ENCODE measurements around the gene LRRC9. TPM values are rescaled to one million over a fixed set of nuclear protein-coding genes. Genes with fewer than 3 reads are reported as not detected.

LRRC9 gene
- total RNA-seq, 1 experiment from 2014 or later: 0.77 TPM

DNA sequence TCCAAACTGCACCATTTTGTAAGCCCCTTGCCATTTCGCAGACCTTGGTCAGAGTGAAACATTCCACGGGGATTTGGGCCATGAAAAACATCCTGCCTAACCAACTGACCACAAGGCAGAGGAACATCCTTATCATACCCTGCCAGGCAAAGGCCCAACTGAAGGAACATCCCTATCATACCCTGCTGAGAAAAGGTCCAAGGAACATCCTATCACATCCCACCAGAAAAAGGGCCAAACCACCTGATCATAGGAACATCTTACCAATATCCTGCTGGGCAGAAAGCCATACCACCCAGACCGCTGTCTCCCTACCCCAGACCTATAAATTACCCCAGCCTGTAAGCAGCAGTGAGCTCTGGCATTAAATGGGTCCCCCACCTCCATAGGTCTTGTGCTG is 19.4 kb upstream of the LRRC9 start:
- H3K14ac ChIP-seq (ENCODE audit: insufficient read depth, low read length): no peak overlapping the region
- H3K56ac ChIP-seq (ENCODE audit: insufficient read length, low read depth, low read length): no peak overlapping the region
- H2BK12ac ChIP-seq (ENCODE audit: insufficient read length, low read depth, low read length): no peak overlapping the region
- H3K79me1 ChIP-seq (ENCODE audit: insufficient read depth, low read depth, low read length, poor library complexity, severe bottlenecking): no peaks in the 10 kb centered on the region
- no peak overlapping the region for H2BK15ac ChIP-seq (ENCODE audit: low read depth, low read length)
- no CpG with 5 or more reads among the region's 3 CpGs for WGBS (ENCODE audit: extremely low coverage, insufficient read length, low lambda C conversion rate)
- H2BK5ac ChIP-seq (ENCODE audit: insufficient read length, low read length): no peak overlapping the region
- no peaks in the 10 kb centered on the region for H3K79me2 ChIP-seq (ENCODE audit: insufficient read depth, low read length)
- no peak overlapping the region for H3K9ac ChIP-seq (ENCODE audit: extremely low read depth, insufficient read length, low read length)
- H3K27me3 ChIP-seq (ENCODE audit: insufficient read depth, low read length): no peaks in the 10 kb centered on the region
- H3K23me2 ChIP-seq (ENCODE audit: insufficient read length, low read depth, low read length, poor library complexity, severe bottlenecking): no peaks in the 10 kb centered on the region
- H4K20me1 ChIP-seq (ENCODE audit: control insufficient read depth, insufficient read depth, insufficient read length): no peaks in the 10 kb centered on the region
- Mint-ChIP-seq H3K27me3 (ENCODE audit: low read depth) (no peaks in the 10 kb centered on the region; the same call in none of the 2 replicates), H3K9me3 (no peaks in the 10 kb centered on the region), H3K4me1 (peaks cover 6% of the 10 kb centered on the region in 2 experiments; a peak in 2 of 4 replicates), H3K36me3 (ENCODE audit: insufficient read depth in 1 of 3, low read depth in 3 of 3) (no peaks in the 10 kb centered on the region), H3K27ac (no peak overlapping the region), H3K4me3 (no peak overlapping the region)
- no peaks in the 10 kb centered on the region for H3K9me3 ChIP-seq (ENCODE audit: control insufficient read depth, low read depth, low read length)
- no peak overlapping the region for H2BK120ac ChIP-seq (ENCODE audit: low read depth, low read length, poor library complexity, severe bottlenecking)
- no peak overlapping the region for H4K5ac ChIP-seq (ENCODE audit: insufficient read length, low read depth, low read length)
- H3K4me1 ChIP-seq (ENCODE audit: insufficient read depth, low read length): no peaks in the 10 kb centered on the region
- TF ChIP-seq, protein P1, sequence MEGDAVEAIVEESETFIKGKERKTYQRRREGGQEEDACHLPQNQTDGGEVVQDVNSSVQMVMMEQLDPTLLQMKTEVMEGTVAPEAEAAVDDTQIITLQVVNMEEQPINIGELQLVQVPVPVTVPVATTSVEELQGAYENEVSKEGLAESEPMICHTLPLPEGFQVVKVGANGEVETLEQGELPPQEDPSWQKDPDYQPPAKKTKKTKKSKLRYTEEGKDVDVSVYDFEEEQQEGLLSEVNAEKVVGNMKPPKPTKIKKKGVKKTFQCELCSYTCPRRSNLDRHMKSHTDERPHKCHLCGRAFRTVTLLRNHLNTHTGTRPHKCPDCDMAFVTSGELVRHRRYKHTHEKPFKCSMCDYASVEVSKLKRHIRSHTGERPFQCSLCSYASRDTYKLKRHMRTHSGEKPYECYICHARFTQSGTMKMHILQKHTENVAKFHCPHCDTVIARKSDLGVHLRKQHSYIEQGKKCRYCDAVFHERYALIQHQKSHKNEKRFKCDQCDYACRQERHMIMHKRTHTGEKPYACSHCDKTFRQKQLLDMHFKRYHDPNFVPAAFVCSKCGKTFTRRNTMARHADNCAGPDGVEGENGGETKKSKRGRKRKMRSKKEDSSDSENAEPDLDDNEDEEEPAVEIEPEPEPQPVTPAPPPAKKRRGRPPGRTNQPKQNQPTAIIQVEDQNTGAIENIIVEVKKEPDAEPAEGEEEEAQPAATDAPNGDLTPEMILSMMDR (conservative IDR thresholded peaks at IDR 0.05): no peak
- H4K91ac ChIP-seq (ENCODE audit: insufficient read length, low read depth, low read length): no peak overlapping the region
- H2BK20ac ChIP-seq (ENCODE audit: low read depth, low read length, poor library complexity, severe bottlenecking): no peak overlapping the region
- no peak overlapping the region for H4K8ac ChIP-seq (replicated peaks; ENCODE audit: insufficient read length, low read depth, low read length)
- no peak overlapping the region for H3K27ac ChIP-seq (ENCODE audit: insufficient read length, low read depth, low read length)
- no peak overlapping the region for H3K18ac ChIP-seq (ENCODE audit: insufficient read length, low read depth, low read length)
- H2AFZ ChIP-seq (ENCODE audit: low read length): no peak overlapping the region
- no peak overlapping the region for H3K23ac ChIP-seq (ENCODE audit: insufficient read length, low read depth, low read length)
- H3T11ph ChIP-seq (ENCODE audit: low read length): no peak overlapping the region
- no peak overlapping the region for H3K4me2 ChIP-seq (ENCODE audit: insufficient read depth, insufficient read length, low read length)
- H2AK5ac ChIP-seq (ENCODE audit: insufficient read length, low read length): no peak overlapping the region
- no peak for DNase-seq
- H3K4ac ChIP-seq (ENCODE audit: low read depth, low read length): no peak overlapping the region
